Stimulated activated CD4-positive, alpha-beta T cell treated with anti-CD3 and anti-CD28 coated beads, Interleukin-1b, Interleukin-23, amount 100 ng/mL, for 4 hours (primary cell): ENCODE results near the gene TPRN.

Experiments
- DNase-seq, 2 donors: peaks; one replicate each; pipeline ENCODE4 v3.0.0-alpha.2; 2020; ENCODE audit warnings: low read depth in 2 of 2

The TPRN gene

DNA sequence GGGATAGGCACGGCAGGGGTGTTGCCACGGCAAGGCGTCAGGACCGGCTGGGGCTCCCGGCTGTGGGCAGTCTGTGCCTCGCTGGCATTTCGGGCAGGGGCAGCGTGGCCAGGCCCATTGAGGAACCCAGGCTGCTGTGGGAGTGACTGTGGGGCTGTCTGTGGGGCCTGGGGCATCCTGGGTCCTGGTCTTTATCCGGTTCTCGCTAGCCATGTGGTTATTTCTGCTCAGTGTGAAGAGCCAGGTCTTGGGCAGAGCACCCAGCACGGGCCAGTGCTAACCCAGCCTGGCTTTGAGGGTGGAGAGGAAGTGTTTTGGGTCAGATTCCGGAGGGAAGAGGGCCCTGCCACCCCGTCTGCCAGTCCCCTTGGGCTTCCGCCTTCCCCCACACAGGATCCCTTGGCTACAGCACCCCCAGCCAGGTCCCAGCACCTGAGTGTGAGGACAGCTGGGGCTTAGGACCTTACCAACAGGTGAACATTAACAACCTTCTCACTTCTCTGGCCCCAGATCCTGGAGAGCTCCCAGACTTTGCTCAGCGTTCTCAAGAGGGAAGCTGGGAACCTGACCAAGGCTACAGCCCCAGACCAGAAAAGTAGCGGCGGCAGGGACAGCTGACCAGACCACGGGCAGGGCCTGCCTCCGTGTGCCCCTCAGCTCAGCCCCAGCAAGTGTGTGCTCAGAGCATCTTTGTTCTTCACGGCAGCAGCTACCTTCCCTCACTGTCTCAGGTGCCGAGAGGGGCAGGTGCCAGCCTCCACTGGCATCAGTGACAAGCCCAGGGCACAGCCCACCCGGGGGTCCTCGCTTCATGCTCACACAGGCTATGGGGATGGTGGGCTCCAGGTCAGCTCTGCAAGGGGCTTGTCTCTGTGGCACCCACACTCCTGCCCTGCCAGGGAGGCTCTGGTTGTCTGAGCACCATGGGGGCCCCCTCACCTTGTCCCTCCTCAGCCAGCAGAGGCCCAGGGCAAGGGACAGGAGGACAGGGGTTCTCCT lies 10.9 kb downstream of the TPRN start:
- no peak for DNase-seq

DNA sequence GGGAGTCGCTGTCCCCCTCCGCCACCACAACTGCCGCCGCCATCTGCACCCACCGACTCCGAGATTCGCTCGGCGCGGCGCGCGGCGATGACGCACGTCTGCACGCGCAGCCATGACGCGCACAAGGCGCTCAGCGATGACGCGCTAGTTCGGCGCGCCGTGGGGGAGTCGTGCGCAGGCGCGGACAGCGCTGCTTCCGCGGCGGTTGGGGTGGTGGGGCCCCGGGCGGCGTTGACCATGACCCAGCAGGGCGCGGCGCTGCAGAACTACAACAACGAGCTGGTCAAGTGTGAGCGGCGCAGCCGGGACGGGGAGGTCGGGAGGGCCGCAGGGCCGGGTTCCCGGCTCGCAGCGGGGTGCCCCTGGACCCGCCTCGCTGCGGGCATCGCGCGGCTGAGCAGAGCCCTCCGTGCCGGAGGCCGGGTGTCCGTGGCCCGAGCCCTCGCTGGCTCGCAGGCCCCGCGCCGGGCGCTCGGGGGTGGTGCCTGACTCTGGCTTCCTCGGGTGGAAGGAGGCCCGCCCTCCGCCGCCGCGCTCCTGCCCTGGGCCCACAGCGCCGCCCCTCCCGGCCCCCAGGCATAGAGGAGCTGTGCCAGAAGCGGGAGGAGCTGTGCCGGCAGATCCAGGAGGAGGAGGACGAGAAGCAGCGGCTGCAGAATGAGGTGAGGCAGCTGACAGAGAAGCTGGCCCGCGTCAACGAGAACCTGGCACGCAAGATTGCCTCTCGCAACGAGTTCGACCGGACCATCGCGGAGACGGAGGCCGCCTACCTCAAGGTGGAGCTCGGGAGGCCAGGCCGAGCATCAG lies 11.8 kb downstream of the TPRN start, which contains the start of the genes ANAPC2 and SSNA1:
ANAPC2 (minus strand) TSS at position 71 of the 807 bp plus-strand sequence; CDS start at position 43, 28 bp downstream.
SSNA1 (plus strand) TSS at position 187 of the 807 bp plus-strand sequence; CDS start at position 238, 51 bp downstream.
- DNase-seq: peak; percentile 87 to 93

DNA sequence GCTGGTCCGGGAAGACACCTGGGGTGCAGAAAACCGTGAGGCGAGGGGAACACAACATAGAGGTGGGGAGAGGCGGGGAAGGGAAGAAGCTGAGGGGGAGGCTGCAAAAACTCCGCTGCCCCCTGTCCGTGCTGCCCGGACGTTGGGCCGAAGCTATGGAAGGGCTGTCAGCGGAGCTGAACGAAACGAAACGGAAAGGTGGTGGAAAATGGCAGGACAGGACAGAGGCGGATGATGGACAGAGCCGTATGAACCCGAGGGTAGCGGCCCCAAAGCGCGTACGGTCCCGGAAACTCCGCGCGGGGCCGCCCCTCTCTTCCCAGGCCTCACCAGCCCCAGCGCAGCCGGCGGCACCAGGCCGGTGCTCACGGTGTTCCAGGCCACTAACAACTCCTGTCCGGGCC lies 12.5 kb downstream of the TPRN start:
- no peak for DNase-seq

DNA sequence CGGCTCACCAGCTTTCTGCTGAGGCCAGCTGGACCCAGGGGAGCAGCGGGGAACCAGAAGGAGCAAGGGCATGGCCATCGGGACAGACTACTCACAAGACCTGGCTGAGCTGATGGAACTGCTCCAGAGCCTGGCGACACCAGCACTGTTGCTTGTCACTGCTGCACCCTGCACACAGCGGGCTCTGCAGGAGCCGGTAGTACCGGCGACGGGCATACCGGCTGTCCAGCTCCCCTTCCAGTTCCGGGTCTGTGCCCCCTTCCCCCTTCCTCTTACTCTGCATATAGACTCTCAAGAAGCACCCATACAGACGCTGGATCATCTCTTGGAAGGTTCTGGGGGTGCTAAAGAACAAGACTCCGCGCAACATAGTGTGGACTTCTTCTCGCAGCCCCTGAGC lies 13.2 kb downstream of the TPRN start:
- no peak for DNase-seq

DNA sequence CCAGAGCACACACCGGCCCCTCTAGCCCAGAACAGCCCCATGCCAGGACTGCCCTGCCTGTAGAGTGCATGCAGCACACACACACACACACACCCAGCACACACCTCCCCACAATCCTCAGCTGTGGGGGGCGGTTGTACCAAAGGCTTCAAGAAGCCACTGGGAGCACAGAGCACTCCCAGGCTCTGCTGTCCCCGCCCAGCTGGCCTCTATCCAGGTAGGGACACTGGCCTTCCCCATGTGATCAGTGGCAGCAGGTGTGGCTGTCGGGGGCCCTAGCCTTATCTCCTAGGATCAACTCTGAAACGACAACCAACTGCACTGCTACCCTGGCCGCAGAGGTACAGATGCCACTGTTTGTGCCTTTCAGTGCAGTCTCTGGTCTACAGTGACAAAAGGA lies 14.2 kb downstream of the TPRN start:
- DNase-seq: no peak

DNA sequence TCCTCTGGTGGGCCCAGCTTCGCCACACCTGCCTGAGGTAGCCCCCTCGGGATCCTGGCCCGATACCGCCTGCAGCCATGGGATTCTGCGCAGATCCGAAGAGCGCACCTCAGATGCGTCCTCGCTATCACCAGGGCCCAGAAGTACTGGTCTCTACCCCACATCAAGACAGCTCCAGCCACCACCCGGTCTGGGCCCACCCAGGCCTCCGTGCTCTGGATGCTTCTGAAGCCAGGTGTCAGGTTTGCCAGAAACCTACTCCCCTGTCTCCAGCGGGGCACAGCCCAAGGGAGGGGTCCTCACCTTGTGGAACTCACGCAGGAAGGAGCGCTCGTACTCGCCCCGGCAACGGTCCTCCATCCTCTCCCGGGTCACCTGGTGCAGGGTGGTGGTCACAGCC lies 14.6 kb downstream of the TPRN start:
- DNase-seq: no peak

DNA sequence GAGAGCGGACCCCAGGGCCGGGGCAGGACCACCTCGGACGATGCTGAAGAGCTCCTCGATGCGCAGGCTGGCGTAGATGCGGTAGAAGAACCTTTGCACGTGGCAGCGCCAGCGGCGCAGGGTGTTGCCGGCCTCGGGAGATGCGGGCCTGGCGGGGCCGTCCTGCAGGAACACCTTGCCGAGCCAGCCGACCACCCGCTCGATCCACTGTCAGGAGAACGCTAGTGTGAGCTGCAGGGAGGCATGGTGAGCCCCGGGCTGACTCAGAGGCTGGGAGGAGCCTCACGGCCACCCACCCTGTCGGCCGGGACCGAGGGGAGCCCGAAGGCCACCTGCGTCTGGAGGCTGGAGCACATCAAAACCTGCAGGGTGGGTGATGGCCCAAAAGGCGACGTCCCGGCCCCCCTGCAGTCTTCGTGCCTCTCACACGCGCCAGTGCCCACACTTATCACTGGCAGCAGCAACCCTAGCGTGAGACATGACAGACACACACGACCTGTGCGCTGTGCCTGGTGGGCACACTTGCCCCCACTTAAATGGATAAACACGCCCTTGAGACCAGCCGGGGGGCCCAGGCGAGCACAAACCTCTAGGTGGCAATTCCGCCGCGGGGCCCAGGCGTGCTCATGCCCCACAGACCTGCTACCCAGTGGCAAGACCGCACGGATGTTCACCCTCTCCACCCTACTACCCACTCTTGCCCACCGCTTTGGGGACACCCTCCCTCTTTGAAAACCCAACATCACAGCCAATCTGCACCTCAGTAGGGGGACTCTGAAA lies 15.5 kb downstream of the TPRN start:
- no peak for DNase-seq

DNA sequence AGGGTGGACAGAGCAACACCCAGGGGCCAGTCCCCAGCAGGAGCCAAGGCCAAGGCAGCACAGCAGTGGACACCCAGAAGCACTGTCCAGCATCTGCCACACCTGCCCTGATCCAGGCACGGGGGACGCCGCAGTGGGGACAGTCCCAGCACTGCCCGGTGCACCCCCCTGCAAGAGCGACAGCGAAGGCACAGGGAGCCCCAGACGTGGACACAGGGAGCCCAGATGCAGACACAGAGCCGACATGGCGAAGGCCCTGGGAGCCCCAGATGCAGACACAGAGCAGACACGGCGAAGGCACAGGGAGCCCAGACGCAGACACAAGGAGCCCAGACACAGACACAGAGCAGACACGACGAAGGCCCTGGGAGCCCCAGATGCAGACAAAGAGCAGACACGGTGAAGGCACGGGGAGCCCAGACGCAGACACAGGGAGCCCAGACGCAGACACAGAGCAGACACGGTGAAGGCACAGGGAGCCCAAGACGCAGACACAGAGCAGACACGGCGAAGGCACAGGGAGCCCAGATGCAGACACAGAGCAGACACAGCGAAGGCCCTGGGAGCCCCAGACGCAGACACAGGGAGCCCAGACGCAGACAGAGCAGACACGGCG lies 16.5 kb downstream of the TPRN start:
- DNase-seq: no peak

DNA sequence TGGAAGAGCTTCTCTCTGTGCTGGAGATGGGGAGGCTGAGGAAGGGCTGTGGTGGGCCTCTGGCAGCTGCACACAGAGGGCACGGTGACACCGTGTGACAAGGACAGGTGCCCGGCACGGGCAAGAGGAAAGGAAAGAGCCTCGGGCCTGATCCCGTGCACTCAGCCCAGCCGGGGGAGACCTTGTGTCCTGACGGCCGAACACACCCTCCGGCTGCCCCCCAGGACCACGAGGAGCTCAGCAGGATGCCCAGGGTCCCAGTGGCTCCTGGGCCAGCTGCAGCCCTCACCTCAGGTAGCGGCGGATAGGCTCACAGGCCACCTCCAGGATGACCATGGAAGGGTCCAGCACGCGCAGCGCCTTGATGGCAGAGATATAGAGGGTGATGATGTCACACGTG lies 17.7 kb downstream of the TPRN start:
- DNase-seq: no peak

DNA sequence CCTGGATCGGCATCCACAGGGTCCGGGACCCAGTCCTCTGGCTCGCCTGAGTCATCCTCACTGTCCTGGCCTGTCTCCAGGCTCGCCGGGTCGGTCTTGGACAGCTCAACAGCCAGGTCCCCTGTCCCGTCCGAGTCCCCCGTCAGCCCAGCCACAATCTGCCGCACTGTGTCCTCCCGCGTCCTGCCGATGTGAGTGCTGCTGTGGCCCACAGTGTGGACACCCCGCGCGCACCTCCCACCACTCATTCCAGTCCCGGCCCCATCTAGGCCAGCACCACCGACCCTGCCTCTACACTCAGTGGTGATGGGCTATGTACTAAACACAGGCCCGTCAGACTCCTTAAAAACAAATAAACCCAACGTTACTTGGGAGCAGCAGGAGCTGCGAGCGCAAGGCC lies 18.9 kb downstream of the TPRN start:
- no peak for DNase-seq

DNA sequence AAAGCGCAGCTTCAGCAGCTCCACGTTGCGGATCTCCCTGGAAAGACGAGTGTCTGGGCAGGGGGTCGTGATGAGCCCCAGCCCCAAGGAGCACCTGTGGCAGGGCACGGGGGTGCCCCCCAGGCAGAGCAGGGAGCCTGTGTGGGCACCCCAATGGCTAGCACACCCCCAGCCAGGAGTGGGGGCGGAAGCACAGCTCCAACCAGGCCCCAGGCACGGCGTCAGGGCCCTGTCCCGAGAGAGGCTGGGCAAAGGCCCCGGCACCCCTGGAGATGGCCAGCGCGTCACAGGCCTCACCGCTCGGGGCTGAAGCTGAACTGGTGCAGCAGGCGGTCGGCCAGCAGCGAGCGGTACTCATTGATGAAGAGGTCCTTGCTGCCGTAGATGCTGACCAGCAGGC lies 20.1 kb downstream of the TPRN start:
- no peak for DNase-seq

DNA sequence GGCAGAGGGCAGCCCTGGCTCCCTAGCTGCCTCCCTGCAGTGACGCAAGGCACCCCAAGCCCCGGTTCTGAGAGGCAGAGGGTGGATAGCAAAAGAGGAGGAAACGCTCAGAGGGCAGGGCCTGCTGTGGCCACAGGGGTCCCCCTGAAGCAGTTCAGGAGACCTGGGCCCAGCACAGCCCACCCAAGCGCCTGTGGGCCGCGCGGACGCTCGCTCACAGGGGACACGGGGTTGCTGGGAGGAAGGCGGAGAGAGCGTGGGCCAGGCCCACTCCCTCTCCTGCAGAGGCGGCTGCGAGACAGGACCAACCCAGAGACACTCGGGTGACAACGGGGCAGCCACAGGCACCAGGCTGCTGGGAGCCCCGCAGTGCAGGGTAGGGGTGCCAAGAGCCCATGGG lies 20.8 kb downstream of the TPRN start:
- DNase-seq: no peak

DNA sequence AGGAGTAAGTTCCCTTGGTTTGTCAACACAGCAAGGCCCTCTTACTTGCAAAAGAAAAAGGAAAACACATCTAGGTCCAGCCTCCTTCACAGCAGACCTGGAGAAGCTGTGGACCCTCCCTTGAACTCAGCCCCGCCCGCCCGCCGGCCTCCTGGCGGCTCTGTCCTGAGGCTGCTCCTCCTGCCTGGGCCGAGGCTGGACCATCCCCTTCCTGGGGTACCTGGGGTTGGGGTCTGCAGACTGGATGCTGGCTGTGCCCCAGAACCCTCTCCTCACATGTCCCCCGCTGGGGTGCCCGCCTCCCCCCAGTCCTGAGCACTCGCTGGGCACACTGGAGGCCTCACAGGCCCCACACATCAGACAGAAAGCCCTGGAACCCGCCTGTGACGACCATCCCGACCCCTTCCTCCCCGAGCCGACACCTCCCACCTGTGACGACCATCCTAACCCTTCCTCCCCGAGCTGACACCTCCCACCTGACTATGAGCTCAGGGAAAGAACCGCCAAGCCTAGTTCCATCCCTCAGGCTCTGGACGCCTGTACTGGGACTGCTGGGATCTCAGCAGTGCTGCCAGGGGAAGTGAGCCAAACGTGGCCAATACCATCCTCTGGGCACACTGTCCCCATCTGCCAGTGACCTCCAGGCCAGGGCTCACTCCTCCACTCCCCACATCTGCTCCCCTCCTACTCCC lies 21.5 kb downstream of the TPRN start:
- no peak for DNase-seq

DNA sequence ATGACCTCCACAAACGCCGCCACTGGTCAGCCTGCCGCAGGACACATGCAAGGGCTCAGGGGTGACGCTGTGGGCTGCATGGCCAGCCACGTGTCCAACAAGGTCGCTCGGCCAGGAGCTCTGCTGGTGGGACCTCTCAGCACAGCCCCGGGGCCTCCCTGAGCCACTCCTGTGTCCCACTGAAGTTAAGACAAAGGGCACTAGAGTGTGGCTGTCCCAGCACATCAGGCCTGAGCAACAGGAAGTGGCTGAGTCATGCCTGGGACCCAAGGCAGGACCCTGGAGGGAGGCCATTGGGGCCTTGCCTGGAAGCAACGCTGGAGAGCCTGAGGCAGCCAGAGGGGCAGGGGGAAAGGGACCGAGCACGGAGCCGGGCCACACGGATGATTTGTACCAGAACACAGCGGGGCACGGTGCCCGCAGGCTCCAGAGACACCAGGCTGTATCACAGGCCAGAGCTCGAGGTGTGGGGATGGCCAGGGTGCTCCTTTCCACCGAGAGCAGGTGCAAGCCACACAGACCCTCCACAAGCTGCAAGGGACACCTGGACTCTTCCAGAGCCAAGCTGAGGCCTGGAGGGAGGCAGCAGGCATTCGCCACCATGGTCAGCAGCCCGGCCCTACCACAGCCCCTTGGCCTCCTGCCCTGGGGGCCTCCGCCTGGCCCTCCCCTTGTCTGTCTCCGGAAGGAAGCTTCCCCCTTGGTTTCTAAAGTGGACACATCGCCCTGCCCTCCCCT lies 22.2 kb downstream of the TPRN start:
- DNase-seq: no peak

DNA sequence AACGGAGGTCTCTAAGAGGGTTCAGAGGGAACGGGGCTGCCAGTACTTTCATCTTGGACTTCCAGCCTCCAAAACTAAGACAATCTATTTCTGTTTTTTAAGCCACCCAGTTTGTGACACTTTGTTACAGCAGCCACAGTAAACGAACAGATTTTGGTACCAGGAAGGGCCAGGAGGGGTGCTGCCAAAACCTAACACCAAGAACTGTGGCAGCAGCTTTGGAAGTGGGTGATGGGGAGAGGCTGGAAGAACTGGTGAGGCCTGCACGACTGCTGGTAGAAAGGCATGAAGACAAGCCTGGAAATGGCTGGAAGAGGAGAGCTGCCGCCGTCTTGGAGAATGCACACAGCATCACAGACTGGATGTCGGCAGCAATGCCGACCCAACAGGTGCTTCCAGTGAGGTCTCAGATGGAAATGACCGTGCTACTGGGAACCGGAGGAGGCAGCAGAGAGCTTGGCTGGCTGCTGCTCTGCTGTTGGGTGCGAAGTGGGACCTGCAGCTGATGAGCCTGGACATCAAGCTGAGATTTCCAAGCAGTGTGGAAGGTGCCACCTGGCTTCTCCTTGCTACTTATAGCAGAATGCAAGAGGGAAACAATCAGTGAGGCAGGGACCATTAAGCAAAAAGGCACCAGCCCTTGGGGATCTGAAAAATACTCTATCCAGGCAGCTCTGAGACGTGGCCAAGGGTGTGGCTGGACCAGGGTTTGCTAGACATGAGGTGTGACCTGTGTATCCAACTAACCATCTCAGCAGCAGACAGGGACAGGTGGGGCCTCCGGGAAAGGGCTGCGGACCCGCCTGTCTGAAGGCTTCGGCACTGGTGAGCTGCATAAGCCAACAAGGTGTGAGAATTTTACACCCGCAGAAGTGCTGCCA lies 24.0 kb downstream of the TPRN start:
- no peak for DNase-seq

DNA sequence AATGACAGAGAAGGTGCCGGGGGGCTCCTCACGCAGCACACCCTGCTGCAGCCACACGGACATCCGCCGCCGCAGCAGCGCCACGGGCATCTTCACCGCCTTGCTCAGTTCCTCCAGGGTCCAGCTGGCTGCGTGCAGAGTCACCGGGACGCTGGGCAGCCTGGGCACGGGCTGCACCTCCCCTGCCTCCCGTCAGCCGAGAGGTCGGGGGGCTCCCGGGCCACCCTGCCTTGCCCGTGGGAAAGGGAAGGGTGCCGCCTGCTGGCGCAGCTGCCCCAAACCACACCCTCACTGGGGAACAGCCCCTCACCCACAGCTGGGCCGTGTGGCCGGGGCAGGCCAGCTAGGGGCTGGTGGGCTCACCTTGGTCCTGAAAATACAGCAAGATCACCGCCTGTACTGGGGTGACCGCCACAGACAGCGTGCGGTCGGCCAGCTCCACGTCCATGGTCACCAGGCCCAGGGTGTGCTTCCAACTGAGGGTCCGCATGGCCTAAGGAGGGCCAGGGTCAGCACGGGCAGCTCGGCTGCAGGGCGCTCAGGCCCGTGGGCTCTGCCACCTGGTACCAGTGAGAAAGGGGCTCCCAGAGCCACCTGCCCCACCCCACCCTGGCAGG lies 25.1 kb downstream of the TPRN start:
- DNase-seq: no peak

DNA sequence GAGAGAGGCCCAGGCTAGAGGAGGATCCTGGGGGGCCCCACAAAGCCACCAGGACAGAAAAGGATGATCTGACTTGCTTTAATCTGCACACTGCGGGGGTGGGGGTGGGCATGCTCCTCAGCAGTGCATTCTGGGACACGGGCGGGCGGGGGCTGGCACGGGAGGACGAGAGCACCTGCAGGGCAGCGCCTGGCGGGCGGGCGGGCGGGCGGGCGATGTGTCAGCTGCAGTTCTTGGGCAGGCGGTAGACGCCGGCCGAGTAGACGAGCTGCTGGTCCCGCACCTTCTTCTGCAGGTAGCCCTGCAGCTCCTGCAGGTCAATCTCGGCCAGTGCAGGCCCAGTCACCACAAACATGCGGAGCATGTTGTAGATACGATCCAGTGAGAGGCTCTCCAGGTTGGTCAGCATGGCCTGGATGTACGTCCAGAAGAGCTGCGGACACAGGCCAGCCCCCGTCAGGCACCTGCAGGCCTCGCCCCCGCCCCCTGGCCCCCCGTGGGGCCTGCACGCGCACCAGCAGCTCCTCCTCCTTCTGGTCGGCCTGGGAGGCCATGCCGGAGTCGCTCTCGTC lies 25.7 kb downstream of the TPRN start:
- DNase-seq: no peak
